Panc1 (cell line): ENCODE measurements around the gene FAM120C. TPM values are rescaled to one million over a fixed set of nuclear protein-coding genes. Genes with fewer than 3 reads are reported as not detected.

ENCODE experiments used
- ATAC-seq: fragments of 200-7000 bp; cut with Tn5 transposase; 2 replicates; pipeline ENCODE4 v1.9.1; 2020; ENCODE audit warnings: mild to moderate bottlenecking, moderate library complexity
- BruUV-seq: library from RNA; stranded (reverse); fragments of 400-500 nt; replicated peaks from 2 replicates; lab custom pipeline; 2021; lab: Mats Ljungman, UMichigan
- CTCF ChIA-PET: fragments of 300-600 bp; sonication (Branson Sonifier 250); formaldehyde crosslinking; loops from one replicate; lab custom pipeline; 2022; ENCODE audit warnings: antibody characterized with exemption; lab: Charles Lee
- POLR2A ChIA-PET: fragments of 300-600 bp; sonication (Branson Sonifier 250); formaldehyde crosslinking; loops from one replicate; lab custom pipeline; 2022; ENCODE audit warnings: antibody characterized with exemption; lab: Charles Lee
- DNase-seq: peaks from one replicate; pipeline ENCODE4 v3.0.0-alpha.2; 2010; ENCODE audit warnings: low read depth, low spot score
- H3K27ac ChIP-seq: 2 replicates; pipeline ENCODE4 v1.5.1; 2011; ENCODE audit warnings: mild to moderate bottlenecking, low read length, inconsistent platforms
- H3K27me3 ChIP-seq: fragments of 200-500 bp; sonication (Bioruptor generic); 2 replicates; pipeline ENCODE4 v1.6.0; 2014; ENCODE audit warnings: low read length, inconsistent platforms; ENCODE audit not compliant: control insufficient read depth, insufficient read depth
- H3K36me3 ChIP-seq: fragments of 200-500 bp; sonication (Bioruptor generic); 2 replicates; pipeline ENCODE4 v1.5.1; 2014; ENCODE audit warnings: inconsistent platforms, mild to moderate bottlenecking, low read length, moderate library complexity; ENCODE audit not compliant: control insufficient read depth, insufficient read depth
- H3K4me1 ChIP-seq: 2 replicates; pipeline ENCODE4 v1.5.1; 2011; ENCODE audit warnings: inconsistent platforms, mild to moderate bottlenecking, low read length, moderate library complexity; ENCODE audit not compliant: control insufficient read depth, insufficient read depth
- H3K4me3 ChIP-seq, 2 experiments: 2 replicates each; pipeline ENCODE4 v1.5.1; 2011 to 2012; ENCODE audit warnings: low read depth in 2 of 2, low read length in 2 of 2, mild to moderate bottlenecking in 2 of 2, inconsistent platforms in 1 of 2, moderate library complexity in 1 of 2
- H3K9me3 ChIP-seq: fragments of 200-500 bp; sonication (Bioruptor generic); 2 replicates; pipeline ENCODE4 v1.5.1; 2014; ENCODE audit warnings: low read depth, mild to moderate bottlenecking, inconsistent platforms, low read length, moderate library complexity; ENCODE audit not compliant: control insufficient read depth, insufficient read depth
- CTCF ChIP-seq: fragments of 450-650 bp; IDR thresholded peaks from 2 replicates; pipeline ENCODE4 v1.5.1; 2017; ENCODE audit warnings: mild to moderate bottlenecking
- POLR2AphosphoS5 ChIP-seq: IDR thresholded peaks from 2 replicates; pipeline ENCODE4 v1.6.1; 2012; ENCODE audit warnings: mild to moderate bottlenecking, low read depth, low read length, moderate library complexity
- REST ChIP-seq, 2 experiments: IDR thresholded peaks; 2 replicates each; pipeline ENCODE4 v1.6.1; 2011 to 2012; ENCODE audit warnings: low read depth in 2 of 2, control low read depth in 1 of 2, low read length in 1 of 2, mild to moderate bottlenecking in 1 of 2, moderate library complexity in 1 of 2; ENCODE audit not compliant: insufficient read depth in 1 of 2
- SIN3A ChIP-seq: IDR thresholded peaks from 2 replicates; pipeline ENCODE4 v1.6.1; 2012; ENCODE audit warnings: low read depth, mild to moderate bottlenecking, low read length, moderate library complexity, borderline replicate concordance; ENCODE audit not compliant: insufficient read depth
- TCF7L2 ChIP-seq: IDR thresholded peaks from 2 replicates; pipeline ENCODE4 v1.6.1; 2011; ENCODE audit warnings: mild to moderate bottlenecking, low read depth, low read length, inconsistent platforms
- in situ Hi-C: cut with HindIII; loops from 2 replicates; pipeline ENCODE4 v1.10.0; 2016; ENCODE audit warnings: low sequenced_read_pairs, low pct_unique_long_range_greater_than_20kb
- intact Hi-C: fragments of 100-400 bp; cut with micrococcal nuclease; formaldehyde crosslinking; loops from one replicate; pipeline ENCODE4 v1.10.0; 2022; ENCODE audit not compliant: unreplicated experiment
- total RNA-seq: library from RNA; stranded (reverse); gene quantifications from one replicate; pipeline ENCODE4 v1.2.1, GENCODE V29; 2021; ENCODE audit not compliant: unreplicated experiment

FAM120C gene
- total RNA-seq, 1 experiment from 2014 or later: 12.1 TPM

DNA sequence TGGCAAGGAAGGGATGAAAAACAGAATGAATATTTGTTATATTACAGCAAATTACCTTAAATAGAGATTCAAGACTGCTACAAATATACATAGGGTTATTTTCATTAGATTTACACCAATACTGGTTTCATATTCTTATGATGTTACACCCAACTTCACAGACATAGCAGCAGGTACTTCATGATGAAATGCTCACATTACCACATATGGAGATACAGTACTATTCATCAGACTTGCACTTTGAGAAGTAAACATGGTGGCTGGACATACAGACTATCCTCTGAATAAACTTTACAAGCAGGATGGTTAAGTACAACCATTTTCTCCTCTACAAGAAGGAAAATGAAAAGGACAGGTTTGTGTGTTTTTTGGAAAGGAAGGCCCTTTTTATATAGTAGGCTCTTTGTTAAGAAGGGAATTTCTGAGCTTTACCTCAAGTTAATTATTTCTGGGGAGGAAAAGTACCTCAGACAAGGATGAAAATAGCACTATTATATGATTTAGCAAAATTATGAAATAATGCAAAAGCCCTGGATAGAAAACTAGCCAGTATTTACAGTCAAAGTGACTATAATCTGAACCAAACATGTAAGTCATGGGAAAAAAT, 12.0 kb upstream of the FAM120C start:
- CTCF ChIA-PET: no interaction called here
- no peak for DNase-seq
- in situ Hi-C loops: no loop called here
- ATAC-seq: no peak
- Histone ChIP-seq H3K36me3 (no peaks in the 10 kb centered on the region), H3K4me3 (no peak overlapping the region), H3K4me1 (no peaks in the 10 kb centered on the region), H3K27me3 (0 out of 2 replicates have a peak, but pooled peaks cover 2% of the 10 kb centered on the region), H3K9me3 (no peaks in the 10 kb centered on the region), H3K27ac (no peak overlapping the region)
- no TSS peak for BruUV-seq
- intact Hi-C loops: no loop called here
- TF ChIP-seq POLR2AphosphoS5: no peak
- TF ChIP-seq CTCF: no peak
- TF ChIP-seq REST (IDR thresholded peaks at IDR 0.05; ENCODE audit: insufficient read depth in 1 of 2, low read depth in 2 of 2, low read length in 1 of 2): no peak
- no peak for TF ChIP-seq SIN3A
- no peak for TF ChIP-seq TCF7L2
- POLR2A ChIA-PET: no interaction called here

DNA sequence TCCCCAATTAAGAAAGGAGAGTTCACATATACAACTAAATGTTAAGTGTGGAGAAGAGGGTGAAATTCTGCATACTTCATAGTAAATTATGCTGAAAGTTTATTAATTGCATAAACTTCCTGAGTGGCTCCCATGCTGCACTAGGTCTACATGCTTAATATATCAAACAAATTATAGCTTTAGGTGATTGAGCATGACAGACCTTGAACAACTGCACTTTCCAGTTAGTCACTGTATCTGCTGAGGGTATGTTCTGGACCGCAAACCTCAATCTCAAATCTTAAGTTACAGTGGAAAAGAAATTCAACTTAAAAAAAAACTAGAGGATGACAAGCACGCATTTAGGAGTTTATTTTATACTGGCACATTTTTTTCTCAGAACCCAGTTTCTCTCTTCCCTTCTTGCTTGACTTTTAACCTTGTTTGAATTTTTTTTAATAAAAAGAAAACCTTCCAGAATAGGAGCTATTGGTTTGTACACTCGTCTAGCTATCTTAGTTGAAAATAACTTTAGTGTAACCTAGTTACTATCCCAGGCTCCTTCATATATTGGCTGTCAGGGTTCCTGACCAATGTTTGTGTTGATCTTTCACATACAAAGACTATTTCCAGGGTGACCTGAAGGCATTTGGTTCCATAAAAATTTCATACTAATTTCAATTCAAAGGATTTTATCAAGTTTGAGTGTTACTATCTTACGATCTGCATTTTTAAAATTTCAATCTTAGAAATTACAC, 10.2 kb upstream of the FAM120C start:
- in situ Hi-C loops: no loop called here
- CTCF ChIA-PET: no interaction called here
- DNase-seq: no peak
- TF ChIP-seq REST (IDR thresholded peaks at IDR 0.05; ENCODE audit: insufficient read depth in 1 of 2, low read depth in 2 of 2, low read length in 1 of 2) (no peak), POLR2AphosphoS5 (no peak), TCF7L2 (no peak), CTCF (no peak), SIN3A (no peak)
- no peaks in the 10 kb centered on the region for H3K9me3 ChIP-seq
- no TSS peak for BruUV-seq
- H3K27ac ChIP-seq: no peak overlapping the region
- no peaks in the 10 kb centered on the region for H3K4me1 ChIP-seq
- no peak for ATAC-seq
- H3K4me3 ChIP-seq: no peak overlapping the region
- POLR2A ChIA-PET: no interaction called here
- intact Hi-C loops: no loop called here
- no peaks in the 10 kb centered on the region for H3K36me3 ChIP-seq
- 0 out of 2 replicates have a peak, but pooled peaks cover 2% of the 10 kb centered on the region for H3K27me3 ChIP-seq
